Measurements from ENCODE around the gene TP53TG5. TPM values are rescaled to one million over a fixed set of nuclear protein-coding genes. Genes with fewer than 3 reads are reported as not detected.

The TP53TG5 gene
- polyA plus RNA-seq, 1 experiment, result not detected

DNA sequence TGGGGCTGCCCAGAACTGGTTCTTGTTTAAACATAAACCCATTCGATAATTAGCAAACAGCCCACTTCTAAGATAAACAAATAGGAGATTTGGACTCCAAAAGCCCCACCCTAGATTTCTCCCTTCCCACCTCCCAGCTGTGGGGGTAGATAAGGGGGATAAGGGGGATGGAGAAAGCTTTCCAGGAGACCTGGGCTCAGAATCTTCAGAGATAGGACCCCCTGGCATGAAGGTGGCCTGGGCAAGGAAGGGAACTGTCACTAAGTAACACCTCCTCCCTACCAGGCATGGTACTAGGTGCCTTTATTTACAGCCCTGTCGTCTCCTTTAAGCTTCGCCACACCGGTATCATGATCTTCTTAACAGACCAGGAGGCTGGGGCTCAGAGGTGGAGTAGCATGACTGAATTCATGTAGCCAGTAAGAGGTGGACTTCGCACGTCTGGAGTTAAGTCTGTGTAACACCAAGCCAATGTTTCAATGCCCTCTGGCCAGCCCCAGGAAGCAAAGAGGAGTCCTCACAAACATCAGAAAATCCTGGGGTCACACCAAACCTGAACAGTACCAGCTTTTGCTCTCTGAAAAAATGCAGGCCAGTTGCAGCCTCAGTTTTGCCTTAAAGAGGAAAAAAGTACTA lies 34.5 kb downstream of the TP53TG5 start:
- Histone ChIP-seq H3K36me3 (ENCODE audit: control insufficient read depth, insufficient read depth, low read length) (peaks cover 16% of the 10 kb centered on the region), H3K27me3 (ENCODE audit: control insufficient read depth, insufficient read depth, low read length) (no peaks in the 10 kb centered on the region), H3K4me3 (ENCODE audit: low read depth, low read length) (peak overlapping the region; percentile 1; the same call in 1 of the 2 replicates)
- DNase-seq (ENCODE audit: low read depth), result no peak
- ChIA-PET POLR2A (interaction anchor here (0.8 to 1.0 kb wide), 2 partner anchors 17 to 436 kb away, joined by 3 to 12 read pairs; no protein-coding TSS in a partner anchor), CTCF (interaction anchor here (1.2 to 2.1 kb wide), 3 partner anchors 19 to 428 kb away, joined by 5 to 8 read pairs (median 8); partner anchors contain the start of gene SYS1)
- TF ChIP-seq, protein P1, sequence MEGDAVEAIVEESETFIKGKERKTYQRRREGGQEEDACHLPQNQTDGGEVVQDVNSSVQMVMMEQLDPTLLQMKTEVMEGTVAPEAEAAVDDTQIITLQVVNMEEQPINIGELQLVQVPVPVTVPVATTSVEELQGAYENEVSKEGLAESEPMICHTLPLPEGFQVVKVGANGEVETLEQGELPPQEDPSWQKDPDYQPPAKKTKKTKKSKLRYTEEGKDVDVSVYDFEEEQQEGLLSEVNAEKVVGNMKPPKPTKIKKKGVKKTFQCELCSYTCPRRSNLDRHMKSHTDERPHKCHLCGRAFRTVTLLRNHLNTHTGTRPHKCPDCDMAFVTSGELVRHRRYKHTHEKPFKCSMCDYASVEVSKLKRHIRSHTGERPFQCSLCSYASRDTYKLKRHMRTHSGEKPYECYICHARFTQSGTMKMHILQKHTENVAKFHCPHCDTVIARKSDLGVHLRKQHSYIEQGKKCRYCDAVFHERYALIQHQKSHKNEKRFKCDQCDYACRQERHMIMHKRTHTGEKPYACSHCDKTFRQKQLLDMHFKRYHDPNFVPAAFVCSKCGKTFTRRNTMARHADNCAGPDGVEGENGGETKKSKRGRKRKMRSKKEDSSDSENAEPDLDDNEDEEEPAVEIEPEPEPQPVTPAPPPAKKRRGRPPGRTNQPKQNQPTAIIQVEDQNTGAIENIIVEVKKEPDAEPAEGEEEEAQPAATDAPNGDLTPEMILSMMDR (IDR thresholded peaks at IDR 0.05; ENCODE audit: insufficient read depth, low read depth, low read length), result no peak

DNA sequence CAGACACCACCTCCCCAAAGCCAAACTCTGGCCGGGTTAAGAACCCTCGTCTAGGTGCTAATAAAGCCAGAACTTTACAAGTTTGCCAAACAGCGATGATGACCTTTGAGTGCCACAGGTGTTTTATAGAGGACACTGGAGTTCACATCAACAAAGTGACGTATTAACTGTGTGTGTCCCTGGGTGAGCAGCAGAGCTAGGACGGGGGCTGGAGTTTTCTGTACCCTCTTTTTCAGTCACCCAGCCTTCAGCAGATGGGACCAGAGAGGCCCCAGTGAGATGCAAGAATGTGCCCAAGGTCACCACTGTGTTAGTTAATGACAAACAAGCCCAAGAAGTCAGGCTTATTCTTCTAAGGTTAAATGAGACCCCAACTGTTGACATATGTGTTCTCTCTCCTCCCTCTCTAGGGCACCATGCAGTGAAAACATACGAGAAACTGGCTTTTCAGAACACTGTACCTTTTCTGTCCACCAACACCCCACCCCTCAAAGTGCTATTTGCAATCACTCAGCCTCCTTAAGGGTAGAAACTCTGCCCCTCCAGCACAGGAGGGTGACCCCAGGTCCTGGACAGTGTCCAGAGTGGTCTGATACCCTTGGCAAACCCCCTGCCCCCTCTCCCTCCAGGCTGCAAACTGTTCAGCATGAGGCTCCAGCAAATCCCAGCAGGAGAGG lies 35.1 kb downstream of the TP53TG5 start:
- TF ChIP-seq, protein P1 (IDR thresholded peaks at IDR 0.05; ENCODE audit: insufficient read depth, low read depth, low read length), result no peak
- Histone ChIP-seq H3K27me3 (ENCODE audit: control insufficient read depth, insufficient read depth, low read length) (no peaks in the 10 kb centered on the region), H3K4me3 (ENCODE audit: low read depth, low read length) (peak overlapping the region; percentile 1; the same call in 1 of the 2 replicates), H3K36me3 (ENCODE audit: control insufficient read depth, insufficient read depth, low read length) (peaks cover 16% of the 10 kb centered on the region)
- ChIA-PET CTCF (interaction anchor here (1.5 kb wide), 1 partner anchor 22 kb away, joined by 4 read pairs; no protein-coding TSS in a partner anchor), POLR2A (no interaction called here)
- DNase-seq (ENCODE audit: low read depth), result no peak

DNA sequence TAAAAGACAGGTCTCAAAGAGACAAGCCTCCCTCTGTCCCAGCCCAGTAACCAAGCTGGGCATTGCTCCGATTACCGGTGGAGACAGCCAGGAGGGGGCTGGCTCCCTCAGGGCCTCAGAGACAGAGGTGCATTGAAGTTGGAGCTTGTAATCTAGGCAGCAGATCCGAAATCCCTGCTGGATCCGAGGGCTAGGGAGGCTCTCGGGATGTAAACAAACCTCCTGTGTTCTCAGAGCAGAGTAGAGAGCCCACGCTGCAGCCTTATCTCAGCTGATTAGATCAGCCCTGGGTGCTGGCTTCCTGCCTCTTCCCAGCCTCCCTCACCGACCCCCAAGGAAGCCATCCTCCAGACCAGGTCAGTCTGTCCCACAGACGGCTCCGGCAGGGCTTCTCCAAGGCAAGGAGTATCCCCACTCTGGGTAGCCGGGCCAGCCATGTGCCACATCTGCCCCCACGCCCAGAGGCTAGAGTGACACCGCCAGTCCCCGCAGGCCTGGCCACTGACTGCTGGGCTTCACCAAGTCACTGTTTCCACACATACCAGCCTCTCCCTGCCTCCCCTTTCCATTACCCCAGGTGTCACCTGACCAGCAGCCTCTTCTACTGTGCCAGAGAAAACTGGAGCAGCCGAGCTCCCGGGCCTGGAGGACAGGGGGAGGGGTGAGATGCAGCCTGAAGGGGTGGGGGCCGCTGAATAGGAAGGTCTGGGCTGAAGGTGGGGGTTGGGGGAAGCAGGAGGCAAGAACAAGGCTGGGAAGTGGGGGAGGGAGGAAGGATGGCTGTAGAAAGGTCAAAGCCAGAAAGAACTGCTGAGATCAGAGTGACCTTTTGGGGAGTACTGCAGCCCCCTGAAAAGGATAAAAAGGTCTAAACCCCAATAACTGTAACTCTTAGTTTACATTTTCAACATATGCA lies 35.9 kb downstream of the TP53TG5 start:
- ChIA-PET POLR2A (no interaction called here), CTCF (interaction anchor here (0.7 to 1.5 kb wide), 4 partner anchors 12 to 94 kb away, joined by 3 to 4 read pairs (median 4); partner anchors contain the start of gene SYS1)
- TF ChIP-seq, protein P1 (IDR thresholded peaks at IDR 0.05; ENCODE audit: insufficient read depth, low read depth, low read length), result no peak
- H3K4me3 ChIP-seq (ENCODE audit: low read depth, low read length), result peak overlapping the region; percentile 16
- H3K27me3 ChIP-seq (ENCODE audit: control insufficient read depth, insufficient read depth, low read length), result no peaks in the 10 kb centered on the region
- peaks cover 16% of the 10 kb centered on the region for H3K36me3 ChIP-seq (ENCODE audit: control insufficient read depth, insufficient read depth, low read length)
- DNase-seq (ENCODE audit: low read depth), result no peak

DNA sequence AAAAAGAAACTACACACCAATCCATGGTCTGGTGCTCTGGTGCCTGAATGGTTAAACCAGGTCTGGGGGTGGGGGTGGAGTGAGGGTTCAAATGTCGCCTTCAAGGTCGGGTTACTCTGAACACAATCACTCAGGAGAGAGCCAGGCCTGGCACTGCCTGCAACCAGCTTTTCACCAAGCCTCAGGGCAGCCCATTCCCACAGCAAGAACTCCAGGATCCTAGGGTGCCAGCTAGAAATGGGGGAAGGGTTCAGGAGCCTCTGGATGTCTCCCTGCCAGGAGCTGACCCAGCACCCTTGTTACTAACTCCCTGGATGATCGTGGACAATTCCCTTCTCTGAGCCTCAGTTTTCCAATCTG lies 36.6 kb downstream of the TP53TG5 start:
- POLR2A ChIA-PET, result interaction anchor here (0.6 kb wide), 1 partner anchor 32 kb away, joined by 4 read pairs; no protein-coding TSS in a partner anchor
- CTCF ChIA-PET, result interaction anchor here (0.7 to 1.5 kb wide), 6 partner anchors 12 to 95 kb away, joined by 3 to 4 read pairs (median 3); partner anchors contain the start of gene SYS1

More for the DNA sequence above, 36.6 kb downstream of the TP53TG5 start:
- TF ChIP-seq, protein P1 (IDR thresholded peaks at IDR 0.05; ENCODE audit: insufficient read depth, low read depth, low read length), result no peak
- DNase-seq (ENCODE audit: low read depth), result no peak
- Histone ChIP-seq H3K4me3 (ENCODE audit: low read depth, low read length) (0 out of 2 replicates have a peak overlapping the region, but pooled peaks have one; percentile 16), H3K36me3 (ENCODE audit: control insufficient read depth, insufficient read depth, low read length) (peaks cover 16% of the 10 kb centered on the region), H3K27me3 (ENCODE audit: control insufficient read depth, insufficient read depth, low read length) (no peaks in the 10 kb centered on the region)
